ENCODE data around the gene FST.

Gene FST

GRCh38 chr5:53438486-53439472 lies 41.6 kb upstream of the FST start:
- no peak for TF ChIP-seq CTCF (IDR thresholded peaks at IDR 0.05; ENCODE audit: insufficient read depth, low read depth, low read length, missing control alignments)
- DNase-seq (ENCODE audit: low read depth), result no peak
- no peak overlapping the region for H3K4me3 ChIP-seq (ENCODE audit: low read depth, low read length)

GRCh38 chr5:53442961-53443360 lies 37.5 kb upstream of the FST start:
- H3K4me3 ChIP-seq (ENCODE audit: low read depth, low read length), result no peak overlapping the region
- no peak for DNase-seq (ENCODE audit: low read depth)
- TF ChIP-seq CTCF (IDR thresholded peaks at IDR 0.05; ENCODE audit: insufficient read depth, low read depth, low read length, missing control alignments), result no peak

- TF ChIP-seq CTCF (IDR thresholded peaks at IDR 0.05; ENCODE audit: insufficient read depth, low read depth, low read length, missing control alignments), result no peak
- no peak overlapping the region for H3K4me3 ChIP-seq (ENCODE audit: low read depth, low read length)
- DNase-seq (ENCODE audit: low read depth), result no peak
Measured at GRCh38 chr5:53445569-53445968, 34.9 kb upstream of the FST start.

- no peak for DNase-seq (ENCODE audit: low read depth)
- no peak overlapping the region for H3K4me3 ChIP-seq (ENCODE audit: low read depth, low read length)
- no peak for TF ChIP-seq CTCF (IDR thresholded peaks at IDR 0.05; ENCODE audit: insufficient read depth, low read depth, low read length, missing control alignments)
Measured at GRCh38 chr5:53446908-53447307, 33.5 kb upstream of the FST start.

- H3K4me3 ChIP-seq (ENCODE audit: low read depth, low read length), result no peak overlapping the region
- no peak for DNase-seq (ENCODE audit: low read depth)
- TF ChIP-seq CTCF (IDR thresholded peaks at IDR 0.05; ENCODE audit: insufficient read depth, low read depth, low read length, missing control alignments), result no peak
Measured at GRCh38 chr5:53448851-53449250, 31.6 kb upstream of the FST start.

GRCh38 chr5:53453898-53454718 lies 26.3 kb upstream of the FST start:
- H3K4me3 ChIP-seq (ENCODE audit: low read depth, low read length), result no peak overlapping the region
- DNase-seq (ENCODE audit: low read depth), result no peak
- TF ChIP-seq CTCF (IDR thresholded peaks at IDR 0.05; ENCODE audit: insufficient read depth, low read depth, low read length, missing control alignments), result no peak

Measured in GM12865 (cell line).